ENCODE results near the gene ZNF607. TPM values are rescaled to one million over a fixed set of nuclear protein-coding genes. Genes with fewer than 3 reads are reported as not detected.
"Not testable (repeated sequence)": the region's sequence is repeated elsewhere in the genome, so short reads cannot be mapped to it uniquely, and the experiment has no call there.

ZNF607 gene
- total RNA-seq, 8 experiments from 2014 or later: 0.66 to 11.8 (median 7.5) TPM

DNA sequence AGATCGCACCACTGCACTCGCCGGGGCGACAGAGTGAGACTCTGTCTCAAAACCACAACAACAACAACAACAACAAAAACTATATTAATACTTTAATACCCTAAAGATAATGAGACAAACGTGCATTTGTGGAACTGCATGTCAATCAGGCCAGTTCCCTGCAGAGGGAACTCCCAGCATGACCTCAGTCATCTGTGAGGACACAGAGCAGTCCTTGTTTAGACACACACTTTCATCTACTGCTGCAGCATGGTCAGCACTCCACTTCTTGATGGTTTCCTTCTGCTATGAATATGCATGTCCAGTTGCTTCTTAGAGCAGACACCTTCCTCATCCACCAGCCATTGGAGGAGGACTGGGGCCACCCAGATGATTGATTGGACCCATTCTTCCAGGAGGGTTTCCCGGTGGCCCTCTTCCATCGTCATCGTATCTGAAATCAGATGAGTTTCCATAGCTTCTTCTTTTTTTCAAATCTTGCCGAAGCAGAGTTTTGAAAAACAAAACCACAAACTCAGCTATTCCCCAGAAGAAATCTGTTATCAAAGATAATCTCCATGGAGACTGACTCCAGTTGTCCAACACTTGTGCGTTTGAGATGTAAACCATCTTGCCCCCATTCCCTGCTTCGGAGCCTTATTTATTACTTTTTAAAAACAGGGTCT lies 26.5 kb downstream of the ZNF607 start:
- in situ Hi-C loops (cut with MboI; ENCODE audit: low pct_unique_long_range_greater_than_20kb in 2 of 9, low sequenced_read_pairs in 9 of 9, unreplicated experiment in 9 of 9): no loop called here
- Histone ChIP-seq H3K4me3 (no peak overlapping the region), H3K4me1 (replicated peaks in 1 of 2) (peaks cover 0 to 6% of the 10 kb centered on the region in 2 donors), H3K27ac (no peak overlapping the region)
- 40 to 100% (median 88%) methylated on average over 1 to 8 of the region's 11 CpGs; no CpG with 5 or more reads in 2 of the 10 experiments for WGBS, 10 experiments
- no peak for ATAC-seq (replicated peaks in 6 of 8)

DNA sequence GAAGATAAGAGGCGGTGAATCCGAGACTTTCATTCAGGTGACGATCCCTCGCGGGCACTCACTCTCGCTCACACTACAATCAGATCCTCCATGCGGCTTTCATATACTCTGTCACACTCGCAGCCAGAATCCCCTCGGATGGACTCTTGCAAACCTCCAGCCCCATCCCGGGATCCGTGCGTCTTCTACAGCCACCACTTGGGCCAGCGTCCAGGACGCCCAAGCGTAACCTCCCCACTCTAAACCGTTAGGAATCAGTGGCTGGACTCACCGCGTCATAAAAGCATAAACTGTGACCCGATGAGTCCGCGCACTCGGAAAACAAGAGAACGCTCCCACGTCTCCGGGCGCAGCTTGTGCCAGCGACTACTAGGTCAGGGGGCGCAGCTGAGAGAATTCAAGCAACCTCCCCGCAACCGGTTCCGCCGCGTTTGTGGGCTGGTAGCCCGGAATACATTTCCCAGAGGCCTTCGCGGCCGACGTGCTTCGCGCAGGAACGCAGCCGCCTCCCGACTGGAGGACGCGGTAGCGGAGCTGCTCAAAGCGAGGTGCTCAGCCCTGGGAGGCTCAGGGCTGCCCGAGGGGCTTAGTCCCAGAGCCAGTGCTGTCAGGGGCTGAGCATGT lies 27.6 kb downstream of the ZNF607 start:
- Histone ChIP-seq H3K4me1 (replicated peaks in 1 of 2) (peaks cover 0 to 6% of the 10 kb centered on the region in 2 donors), H3K4me3 (peak overlapping the region; percentile 49 to 60 (median 56)), H3K27ac (peak overlapping the region; percentile 58 to 68)
- in situ Hi-C loops (cut with MboI; ENCODE audit: low pct_unique_long_range_greater_than_20kb in 2 of 9, low sequenced_read_pairs in 9 of 9, unreplicated experiment in 9 of 9): no loop called here
- 0 to 7% (median 3%) methylated on average over 1 to 38 of the region's 48 CpGs for WGBS, 10 experiments
- peak; percentile 81 to 99 (median 97) for ATAC-seq (replicated peaks in 6 of 8)

DNA sequence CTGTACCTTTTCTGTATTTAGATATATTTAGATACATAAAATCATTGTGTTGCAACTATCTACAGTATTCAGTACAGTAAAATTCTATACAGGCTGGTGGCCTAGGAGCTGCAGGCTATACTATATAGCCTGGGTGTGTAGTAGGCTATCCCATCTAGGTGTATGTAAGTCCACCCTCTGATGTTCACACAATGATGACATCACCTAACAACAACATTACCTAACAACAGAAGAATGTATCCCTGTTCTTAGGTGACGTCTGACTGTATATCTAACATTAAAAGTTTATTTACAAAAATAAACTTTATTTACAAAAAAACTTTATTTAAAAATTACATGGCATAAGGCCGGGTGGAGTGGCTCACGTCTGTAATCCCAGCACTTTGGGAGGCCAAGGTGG lies 36.0 kb downstream of the ZNF607 start:
- no peak for ATAC-seq (replicated peaks in 6 of 8)
- Histone ChIP-seq H3K4me3 (no peak overlapping the region), H3K4me1 (replicated peaks in 1 of 2) (no peaks in the 10 kb centered on the region), H3K27ac (no peak overlapping the region)
- in situ Hi-C loops (cut with MboI; ENCODE audit: low pct_unique_long_range_greater_than_20kb in 2 of 9, low sequenced_read_pairs in 9 of 9, unreplicated experiment in 9 of 9): no loop called here
- WGBS, 10 experiments: 49 to 100% (median 90%) methylated on average over 1 to 3 of the region's 3 CpGs; no CpG with 5 or more reads in 4 of the 10 experiments

DNA sequence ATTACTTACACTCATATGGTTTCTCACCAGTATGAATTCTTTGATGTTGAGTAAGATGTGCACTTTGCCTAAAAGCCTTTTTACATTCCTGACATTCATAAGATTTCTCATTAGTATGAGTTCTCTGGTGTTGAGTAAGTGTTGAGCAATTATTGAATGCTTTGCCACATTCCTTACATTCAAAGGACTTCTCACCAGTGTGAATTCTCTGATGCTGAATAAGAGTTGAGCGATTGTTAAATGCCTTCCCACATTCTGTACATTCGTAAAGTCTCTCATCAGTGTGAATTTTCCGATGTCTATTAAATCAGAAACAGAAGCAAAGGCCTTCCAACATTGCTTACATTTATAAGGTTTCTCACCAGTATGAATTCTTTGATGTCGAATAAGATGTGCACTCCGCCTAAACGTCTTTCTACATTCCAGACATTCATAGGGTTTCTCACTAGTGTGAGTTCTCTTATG lies 50.1 kb downstream of the ZNF607 start:
- Histone ChIP-seq H3K4me3 (no peak overlapping the region), H3K4me1 (replicated peaks in 1 of 2) (no peaks in the 10 kb centered on the region), H3K27ac (no peak overlapping the region)
- ATAC-seq (replicated peaks in 6 of 8): no peak
- 67 to 96% (median 85%) methylated on average over 2 to 6 of the region's 6 CpGs for WGBS, 10 experiments
- in situ Hi-C loops (cut with MboI; ENCODE audit: low pct_unique_long_range_greater_than_20kb in 2 of 9, low sequenced_read_pairs in 9 of 9, unreplicated experiment in 9 of 9): no loop called here

DNA sequence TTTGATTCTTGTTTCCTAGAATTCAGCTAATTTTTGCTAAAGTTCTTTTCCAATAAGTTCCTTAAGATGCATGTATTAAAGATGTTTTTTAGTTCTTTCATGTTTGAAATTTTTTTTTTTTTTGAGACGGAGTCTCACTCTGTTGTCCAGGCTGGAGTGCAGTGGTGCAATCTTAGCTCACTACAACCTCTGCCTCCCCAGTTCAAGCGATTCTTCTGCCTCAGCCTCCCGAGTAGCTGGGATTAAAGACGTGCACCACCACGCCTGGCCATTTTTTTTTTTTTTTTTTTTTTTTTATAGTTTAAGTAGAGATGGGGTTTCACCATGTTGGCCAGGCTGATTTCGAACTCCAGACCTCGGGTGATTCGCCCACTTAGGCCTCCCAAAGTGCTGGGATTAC lies 62.4 kb downstream of the ZNF607 start:
- 38 to 100% (median 94%) methylated on average over 1 to 8 of the region's 8 CpGs; no CpG with 5 or more reads in 1 of the 10 experiments for WGBS, 10 experiments

DNA sequence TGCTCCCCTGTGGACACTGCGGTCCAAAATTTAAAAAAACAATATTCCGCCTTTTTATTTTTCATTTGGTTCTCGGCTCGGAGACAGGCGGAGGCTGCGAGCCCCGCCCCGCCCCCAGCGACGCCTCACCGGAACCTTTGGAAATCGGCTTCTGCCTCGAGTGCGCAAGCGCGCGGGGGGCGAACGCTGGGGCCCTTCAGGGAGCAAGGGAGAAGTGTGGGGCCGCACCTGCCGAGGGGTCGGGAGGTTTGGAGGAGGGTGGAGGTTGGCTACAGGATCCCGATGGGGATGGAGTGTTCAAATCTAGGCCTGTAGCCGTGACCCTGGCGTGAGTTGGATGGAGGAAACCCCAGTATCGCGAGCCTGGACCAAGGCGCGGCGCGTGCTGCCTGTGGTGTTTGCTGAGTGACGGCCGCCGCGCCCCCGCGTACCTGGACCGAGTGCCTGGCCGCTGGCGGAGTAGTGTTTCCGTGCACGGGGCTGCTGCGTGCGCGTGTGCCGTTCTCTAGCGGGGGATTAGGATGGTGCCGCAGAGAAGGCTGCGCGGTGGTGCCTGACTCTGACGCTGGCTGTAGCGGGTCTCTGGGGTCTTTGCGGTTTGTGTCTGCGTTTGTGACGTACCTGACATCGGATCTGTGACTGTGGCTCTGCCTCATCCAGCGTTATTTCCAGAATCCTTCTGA lies 63.7 kb downstream of the ZNF607 start:
- 0 to 7% (median 0%) methylated on average over 2 to 22 of the region's 57 CpGs; no CpG with 5 or more reads in 3 of the 10 experiments for WGBS, 10 experiments
- in situ Hi-C loops (cut with MboI; ENCODE audit: low pct_unique_long_range_greater_than_20kb in 2 of 9, low sequenced_read_pairs in 9 of 9, unreplicated experiment in 9 of 9): no loop called here
- Histone ChIP-seq H3K27ac (peak overlapping the region; percentile 89 to 92), H3K4me3 (peak overlapping the region; percentile 49 to 74 (median 60)), H3K4me1 (replicated peaks in 1 of 2) (peaks cover 0 to 10% of the 10 kb centered on the region in 2 donors)
- peak; percentile 72 to 82 (median 74) for ATAC-seq (replicated peaks in 6 of 8)

More for the DNA sequence above, 62.4 kb downstream of the ZNF607 start:
- ATAC-seq (replicated peaks in 6 of 8); H3K27ac ChIP-seq; in situ Hi-C loops (cut with MboI; ENCODE audit: low pct_unique_long_range_greater_than_20kb in 2 of 9, low sequenced_read_pairs in 9 of 9, unreplicated experiment in 9 of 9): not testable (repeated sequence)
- Histone ChIP-seq H3K4me3 (peak overlapping the region in 1 of 5 donors; percentile 54), H3K4me1 (replicated peaks in 1 of 2) (peaks cover 0 to 10% of the 10 kb centered on the region in 2 donors)

DNA sequence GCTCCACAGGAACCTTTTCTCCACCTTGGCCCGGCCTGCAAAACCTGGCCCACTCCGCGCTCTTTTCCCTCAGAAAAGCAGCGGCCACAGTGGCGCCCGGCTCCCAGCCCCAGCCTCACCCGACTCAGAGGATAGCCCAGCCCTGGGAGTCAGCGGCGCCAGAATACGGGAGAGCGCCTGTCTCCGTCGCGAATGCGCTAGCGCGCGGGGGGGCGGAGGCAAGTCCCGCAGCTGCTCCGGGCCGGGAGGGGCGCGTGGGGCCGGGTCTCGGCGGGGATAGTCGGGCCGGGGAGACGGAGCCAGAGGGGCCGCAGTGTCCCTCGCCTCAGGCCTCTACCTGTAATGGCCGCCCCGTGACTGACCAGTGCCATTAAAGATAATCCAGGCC lies 64.3 kb downstream of the ZNF607 start, which contains the start of gene ZFP30:
TSS of gene ZFP30 (minus strand) at position 165 of the 388 bp plus-strand sequence. CDS start 7,643 bp downstream, outside the sequence.
- in situ Hi-C loops (cut with MboI; ENCODE audit: low pct_unique_long_range_greater_than_20kb in 2 of 9, low sequenced_read_pairs in 9 of 9, unreplicated experiment in 9 of 9): no loop called here
- H3K4me3 ChIP-seq: peak within 1 kb of the TSS; percentile 49 to 74 (median 60)
- peak within 1 kb of the TSS; percentile 89 to 92 for H3K27ac ChIP-seq
- peak; percentile 84 to 90 (median 88) for ATAC-seq (replicated peaks in 6 of 8)
- WGBS, 10 experiments: 0 to 20% (median 8%) methylated on average over 1 to 3 of the region's 34 CpGs; no CpG with 5 or more reads in 6 of the 10 experiments
- H3K4me1 ChIP-seq (replicated peaks in 1 of 2): peaks cover 0 to 10% of the 10 kb centered on the region in 2 donors

DNA sequence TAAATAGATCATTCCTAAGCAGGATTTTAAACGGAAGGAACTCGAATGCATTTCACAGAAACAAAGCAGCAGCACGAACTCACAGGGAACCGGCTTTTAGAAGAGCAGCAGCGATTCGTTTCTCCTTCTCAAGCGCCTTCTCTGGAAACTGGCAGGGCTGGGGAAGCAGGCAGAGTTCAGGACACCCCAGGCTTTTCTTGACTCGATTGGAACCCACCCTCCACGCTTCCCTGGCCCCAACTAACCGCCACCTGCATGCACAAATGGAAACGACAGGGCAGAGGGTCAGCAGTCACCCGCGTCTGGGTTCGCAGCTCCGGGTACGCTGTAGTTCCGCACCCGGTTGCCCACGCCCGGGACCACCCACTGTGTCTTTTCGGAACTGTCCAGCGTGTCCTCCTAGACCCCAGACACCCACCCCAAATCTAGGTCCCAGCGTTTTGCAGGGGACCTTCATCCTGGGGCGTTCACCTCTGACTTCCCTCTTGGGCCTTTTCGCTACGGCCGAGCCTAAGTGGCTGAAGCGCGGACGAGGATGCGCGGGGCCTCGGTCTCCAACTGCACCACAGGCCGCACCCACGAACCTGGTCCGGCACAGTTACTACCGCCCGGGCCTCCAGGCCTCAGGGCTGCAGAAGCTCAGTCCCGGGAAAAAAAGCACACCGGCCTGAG lies 64.8 kb downstream of the ZNF607 start:
- Histone ChIP-seq H3K27ac (peak overlapping the region; percentile 89 to 92), H3K4me3 (peak overlapping the region; percentile 49 to 74 (median 60)), H3K4me1 (replicated peaks in 1 of 2) (peaks cover 0 to 10% of the 10 kb centered on the region in 2 donors)
- in situ Hi-C loops (cut with MboI; ENCODE audit: low pct_unique_long_range_greater_than_20kb in 2 of 9, low sequenced_read_pairs in 9 of 9, unreplicated experiment in 9 of 9): no loop called here
- peak; percentile 52 to 63 (median 56) for ATAC-seq (replicated peaks in 6 of 8)
- 0 to 4% (median 0%) methylated on average over 5 to 18 of the region's 40 CpGs; no CpG with 5 or more reads in 3 of the 10 experiments for WGBS, 10 experiments

DNA sequence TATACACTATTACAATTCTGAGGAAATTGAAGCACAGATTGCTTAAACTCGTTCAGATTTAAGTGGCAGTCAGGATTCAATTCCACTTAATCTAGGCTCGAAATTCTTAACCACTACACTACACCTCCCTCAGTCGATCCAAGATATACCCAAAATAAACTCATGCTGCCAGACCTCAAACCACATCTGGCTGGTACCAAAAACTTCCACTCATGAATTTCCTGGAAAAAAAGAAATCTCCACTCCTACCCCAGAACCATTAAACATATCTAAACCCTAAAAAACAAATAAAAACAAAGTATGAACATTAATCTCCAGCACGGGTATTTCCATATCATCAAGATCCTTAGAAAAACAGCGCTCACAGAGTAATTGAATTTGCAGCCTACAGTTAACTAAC lies 65.4 kb downstream of the ZNF607 start:
- peaks cover 0 to 10% of the 10 kb centered on the region in 2 donors for H3K4me1 ChIP-seq (replicated peaks in 1 of 2)
- H3K4me3 ChIP-seq: peak overlapping the region; percentile 49 to 74 (median 60)
- ATAC-seq (replicated peaks in 6 of 8): no peak
- peak overlapping the region; percentile 89 to 92 for H3K27ac ChIP-seq
- in situ Hi-C loops (cut with MboI; ENCODE audit: low pct_unique_long_range_greater_than_20kb in 2 of 9, low sequenced_read_pairs in 9 of 9, unreplicated experiment in 9 of 9): no loop called here
- 0 to 20% (median 7%) methylated on average over 2 to 5 of the region's 5 CpGs for WGBS, 10 experiments

Other genes starting within 250 kb of the ZNF607 start
- gene ZNF793, start 212.8 kb downstream of the ZNF607 start, total RNA-seq: 10 to 100 TPM in 5 of 8 experiments, 1 to 10 TPM in 1, under 1 TPM in 2; 0.87 to 18.0 (median 10.9) TPM
- 10 to 100 TPM in 1 of 8 experiments, 1 to 10 TPM in 7; 1.4 to 10.2 (median 6.2) TPM for gene ZNF571, start 125.0 kb downstream of the ZNF607 start, total RNA-seq
- 10 to 100 TPM in 4 of 8 experiments, 1 to 10 TPM in 1, under 1 TPM in 3; 0.51 to 16.9 (median 8.0) TPM for gene ZNF540, start 124.9 kb downstream of the ZNF607 start, total RNA-seq
- 10 to 100 TPM in 5 of 8 experiments, 1 to 10 TPM in 3; 1.1 to 37.1 (median 22.6) TPM for gene ZFP30, start 64.3 kb downstream of the ZNF607 start, total RNA-seq
- 10 to 100 TPM in 5 of 8 experiments, 1 to 10 TPM in 3; 4.8 to 19.6 (median 11.3) TPM for gene ZNF573, start 59.8 kb upstream of the ZNF607 start, total RNA-seq
- gene WDR87, start 186.8 kb upstream of the ZNF607 start, total RNA-seq: under 1 TPM in 5 of 8 experiments, not detected in 3; 0.08 to 0.70 (median 0.20) TPM
- gene SIPA1L3, start 187.4 kb upstream of the ZNF607 start, total RNA-seq: 10 to 100 TPM in 7 of 8 experiments, 1 to 10 TPM in 1; 8.5 to 22.1 (median 15.1) TPM

Data from motor neuron (in vitro differentiated cells).